ENCODE measurements around the gene RPS6KB2.
"Not testable (repeated sequence)": the region's sequence is repeated elsewhere in the genome, so short reads cannot be mapped to it uniquely, and the experiment has no call there.

RPS6KB2 gene

DNA sequence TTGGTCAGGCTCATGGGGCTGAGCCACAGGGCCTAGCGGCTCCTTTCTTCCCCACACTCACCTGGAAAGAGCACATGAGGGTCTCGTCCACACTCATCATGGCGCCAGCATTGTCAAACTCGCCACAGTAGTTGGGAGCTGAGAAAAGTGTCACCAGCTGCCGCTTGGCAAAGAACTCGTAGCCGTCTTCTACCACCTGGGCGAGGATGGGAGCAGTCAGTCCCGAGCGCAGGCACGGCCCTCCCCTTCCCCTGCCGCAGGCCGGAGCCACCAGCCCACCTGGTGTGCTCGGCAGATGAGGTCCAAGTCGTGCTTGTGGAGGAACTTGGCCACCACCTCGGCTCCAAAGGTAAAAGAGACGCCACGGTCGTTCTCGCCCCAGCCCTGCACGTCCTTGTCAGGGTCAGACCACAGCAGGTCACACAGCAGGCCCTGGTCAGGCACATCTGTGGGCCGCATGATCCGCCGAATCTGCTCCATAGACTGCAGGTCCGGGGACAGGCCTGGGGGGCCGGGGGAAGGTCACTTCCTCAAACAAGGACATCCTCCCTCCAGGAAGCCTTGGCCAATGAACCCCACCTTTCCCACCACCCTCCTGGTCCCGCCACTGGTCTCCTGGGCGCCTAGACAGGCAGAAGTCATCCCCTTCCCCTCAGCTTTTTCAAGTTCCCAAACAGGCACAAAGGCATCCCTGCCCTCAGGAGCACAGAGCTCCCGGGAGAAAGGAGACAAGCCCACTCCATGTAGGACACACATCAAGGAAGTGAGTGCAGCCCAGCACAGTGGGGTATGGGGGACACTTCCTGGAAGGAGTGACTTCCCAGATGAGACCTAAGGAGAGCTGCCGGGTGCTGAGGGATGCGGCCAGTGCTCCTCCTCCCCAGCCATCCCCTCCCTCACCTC is 29.4 kb upstream of the RPS6KB2 start:
- H3K27ac ChIP-seq = peak overlapping the region; percentile 99

DNA sequence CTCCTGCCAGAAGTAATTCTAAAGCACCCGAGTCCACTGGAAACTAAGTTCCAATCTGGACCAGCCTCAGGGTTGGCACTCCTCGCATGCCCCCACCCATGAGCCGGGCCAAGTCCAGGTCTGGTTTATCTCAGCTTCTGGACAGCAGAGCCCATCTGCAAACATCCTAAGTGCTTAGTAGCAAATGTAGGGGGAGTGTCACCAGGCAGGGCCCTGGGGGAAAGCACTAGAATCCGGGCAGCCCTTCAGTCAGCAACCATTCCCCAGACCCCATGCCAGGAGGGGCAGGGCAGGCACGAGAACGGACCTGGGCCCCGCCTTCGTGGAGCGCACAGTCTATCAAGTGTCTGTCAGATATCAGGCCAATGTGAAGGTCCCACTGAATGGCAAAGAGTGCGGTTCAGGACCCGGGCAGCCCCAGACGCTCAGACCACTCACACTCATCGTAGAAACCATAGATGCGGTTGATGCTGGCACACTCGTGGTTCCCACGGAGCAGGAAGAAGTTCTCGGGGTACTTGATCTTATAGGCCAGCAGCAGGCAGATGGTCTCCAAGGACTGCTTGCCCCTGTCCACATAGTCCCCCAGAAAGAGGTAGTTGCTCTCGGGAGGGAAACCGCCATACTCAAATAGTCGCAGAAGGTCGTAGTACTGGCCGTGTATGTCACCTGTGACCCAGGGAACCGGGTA is 27.9 kb upstream of the RPS6KB2 start:
- TF ChIP-seq, protein P1, sequence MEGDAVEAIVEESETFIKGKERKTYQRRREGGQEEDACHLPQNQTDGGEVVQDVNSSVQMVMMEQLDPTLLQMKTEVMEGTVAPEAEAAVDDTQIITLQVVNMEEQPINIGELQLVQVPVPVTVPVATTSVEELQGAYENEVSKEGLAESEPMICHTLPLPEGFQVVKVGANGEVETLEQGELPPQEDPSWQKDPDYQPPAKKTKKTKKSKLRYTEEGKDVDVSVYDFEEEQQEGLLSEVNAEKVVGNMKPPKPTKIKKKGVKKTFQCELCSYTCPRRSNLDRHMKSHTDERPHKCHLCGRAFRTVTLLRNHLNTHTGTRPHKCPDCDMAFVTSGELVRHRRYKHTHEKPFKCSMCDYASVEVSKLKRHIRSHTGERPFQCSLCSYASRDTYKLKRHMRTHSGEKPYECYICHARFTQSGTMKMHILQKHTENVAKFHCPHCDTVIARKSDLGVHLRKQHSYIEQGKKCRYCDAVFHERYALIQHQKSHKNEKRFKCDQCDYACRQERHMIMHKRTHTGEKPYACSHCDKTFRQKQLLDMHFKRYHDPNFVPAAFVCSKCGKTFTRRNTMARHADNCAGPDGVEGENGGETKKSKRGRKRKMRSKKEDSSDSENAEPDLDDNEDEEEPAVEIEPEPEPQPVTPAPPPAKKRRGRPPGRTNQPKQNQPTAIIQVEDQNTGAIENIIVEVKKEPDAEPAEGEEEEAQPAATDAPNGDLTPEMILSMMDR (conservative IDR thresholded peaks at IDR 0.05) = no peak
- peak overlapping the region; percentile 99 for H3K27ac ChIP-seq

More for the DNA sequence above, 29.4 kb upstream of the RPS6KB2 start:
- TF ChIP-seq, protein P1 (conservative IDR thresholded peaks at IDR 0.05) = no peak

DNA sequence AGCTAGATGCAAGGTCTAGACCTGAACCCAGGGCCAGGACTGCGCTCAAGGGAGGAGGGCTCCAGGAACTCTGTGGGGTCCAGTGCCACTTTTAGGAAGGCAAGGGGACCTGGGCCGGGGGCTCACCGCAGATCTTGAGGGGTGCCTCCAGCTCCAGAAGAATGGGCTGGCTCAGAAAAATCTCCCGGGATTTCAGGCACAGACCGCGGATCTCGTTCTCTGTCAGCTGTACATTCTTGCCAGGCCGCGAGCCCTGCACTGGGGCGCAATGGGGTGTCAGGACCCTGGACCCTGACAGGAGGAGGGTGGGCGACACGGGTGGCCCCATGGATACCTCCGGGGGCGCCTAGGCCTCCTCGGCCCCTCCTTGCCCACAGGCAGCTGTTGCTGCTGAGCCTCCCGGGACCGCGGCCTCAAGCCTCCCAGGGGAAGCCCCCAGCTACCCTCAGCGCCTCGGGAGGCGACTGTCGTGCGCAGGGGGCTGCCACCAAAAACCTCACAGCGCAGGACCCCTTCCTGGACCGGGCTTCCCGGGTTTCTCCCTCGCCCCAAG is 27.3 kb upstream of the RPS6KB2 start:
- TF ChIP-seq, protein P1 (conservative IDR thresholded peaks at IDR 0.05) = no peak
- H3K27ac ChIP-seq = peak overlapping the region; percentile 99

DNA sequence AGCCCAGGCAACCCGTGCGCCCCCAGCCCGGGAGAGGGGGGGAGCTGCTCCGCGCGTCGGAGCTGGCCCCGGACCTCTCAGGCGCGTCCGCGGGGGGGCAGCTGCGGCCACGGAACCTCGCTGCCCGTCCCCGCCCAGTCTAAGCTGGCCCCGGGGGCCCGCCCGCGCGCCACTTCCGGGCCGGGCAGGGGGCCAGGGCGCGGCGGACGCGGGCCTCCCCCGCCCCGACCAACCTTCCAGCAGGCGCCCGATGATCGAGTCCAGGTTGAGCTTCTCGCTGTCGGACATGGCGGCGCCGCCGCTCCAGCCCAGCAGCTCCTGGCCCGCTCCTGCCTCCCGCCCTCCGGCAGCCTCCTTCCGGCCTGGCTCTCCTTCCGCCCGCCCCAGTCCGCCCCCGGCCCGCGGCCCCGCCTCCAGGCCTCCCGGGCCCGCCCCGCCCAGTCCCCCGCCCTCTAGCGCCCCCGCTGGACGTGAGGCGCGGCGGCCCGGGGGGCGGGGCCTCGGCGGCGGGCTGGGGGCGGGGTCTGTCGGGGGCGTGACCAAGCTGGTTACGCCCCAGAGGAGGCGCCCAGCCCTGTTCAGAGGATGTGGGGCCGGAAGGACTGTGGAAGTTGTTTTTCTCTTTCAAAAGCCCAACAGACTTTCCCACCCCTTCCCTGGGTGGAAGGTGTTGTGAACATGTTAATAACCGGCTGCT is 26.7 kb upstream of the RPS6KB2 start, which contains the start of gene PPP1CA:
Gene PPP1CA (minus strand): TSS at position 364 of the 697 bp plus-strand sequence. CDS start 76 bp downstream, at position 288.
- peak within 1 kb of the TSS; percentile 99 for H3K27ac ChIP-seq
- TF ChIP-seq, protein P1 (conservative IDR thresholded peaks at IDR 0.05) = peak; percentile 100

DNA sequence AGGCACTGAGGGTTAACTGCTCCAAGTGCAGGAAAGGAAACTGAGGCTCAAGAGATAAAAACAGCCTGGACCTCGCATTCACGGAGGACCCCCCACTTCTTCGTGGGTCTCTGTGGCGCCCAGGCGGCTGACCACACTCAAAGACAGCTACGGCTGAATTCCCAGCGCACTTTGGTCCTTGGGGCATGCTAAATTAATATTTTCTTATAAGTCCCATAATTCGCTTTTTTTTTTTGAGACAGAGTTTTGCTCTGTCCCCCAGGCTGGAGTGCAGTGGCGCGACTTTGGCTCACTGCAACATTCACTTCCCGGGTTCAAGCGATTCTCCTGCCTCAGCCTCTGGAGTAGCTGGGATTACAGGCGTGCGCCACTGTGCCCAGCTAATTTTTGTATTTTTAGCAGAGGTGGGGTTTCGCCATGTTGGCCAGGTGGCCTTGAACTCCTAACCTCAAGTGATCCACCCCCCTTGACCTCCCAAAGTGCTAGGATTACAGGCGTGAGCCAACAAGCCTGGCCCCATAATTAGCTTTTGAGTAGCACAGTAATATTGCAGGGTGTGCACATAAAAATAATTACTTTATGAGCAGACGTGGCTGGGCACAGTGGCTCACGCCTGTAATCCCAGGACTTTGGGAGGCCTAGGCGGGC is 26.0 kb upstream of the RPS6KB2 start:
- peak overlapping the region; percentile 99 for H3K27ac ChIP-seq

DNA sequence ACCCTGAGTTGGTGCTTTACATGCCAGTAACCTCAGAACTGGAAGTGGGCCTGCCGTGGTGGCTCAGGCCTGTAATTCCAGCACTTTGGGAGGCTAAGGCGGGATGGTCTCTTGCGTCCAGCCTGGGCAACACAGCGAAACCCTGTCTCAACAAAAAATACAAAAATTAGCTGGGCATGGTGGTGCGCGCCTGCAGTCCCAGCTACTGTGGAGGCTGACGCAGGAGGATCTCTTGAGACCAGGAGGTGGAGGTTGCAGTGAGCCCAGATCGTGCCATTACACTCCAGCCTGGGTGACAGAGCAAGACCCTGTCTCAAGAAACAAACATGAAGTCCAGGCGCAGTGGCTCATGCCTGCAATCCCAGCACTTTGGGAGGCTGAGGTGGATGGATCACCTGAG is 25.2 kb upstream of the RPS6KB2 start:
- not testable (repeated sequence) for H3K27ac ChIP-seq

DNA sequence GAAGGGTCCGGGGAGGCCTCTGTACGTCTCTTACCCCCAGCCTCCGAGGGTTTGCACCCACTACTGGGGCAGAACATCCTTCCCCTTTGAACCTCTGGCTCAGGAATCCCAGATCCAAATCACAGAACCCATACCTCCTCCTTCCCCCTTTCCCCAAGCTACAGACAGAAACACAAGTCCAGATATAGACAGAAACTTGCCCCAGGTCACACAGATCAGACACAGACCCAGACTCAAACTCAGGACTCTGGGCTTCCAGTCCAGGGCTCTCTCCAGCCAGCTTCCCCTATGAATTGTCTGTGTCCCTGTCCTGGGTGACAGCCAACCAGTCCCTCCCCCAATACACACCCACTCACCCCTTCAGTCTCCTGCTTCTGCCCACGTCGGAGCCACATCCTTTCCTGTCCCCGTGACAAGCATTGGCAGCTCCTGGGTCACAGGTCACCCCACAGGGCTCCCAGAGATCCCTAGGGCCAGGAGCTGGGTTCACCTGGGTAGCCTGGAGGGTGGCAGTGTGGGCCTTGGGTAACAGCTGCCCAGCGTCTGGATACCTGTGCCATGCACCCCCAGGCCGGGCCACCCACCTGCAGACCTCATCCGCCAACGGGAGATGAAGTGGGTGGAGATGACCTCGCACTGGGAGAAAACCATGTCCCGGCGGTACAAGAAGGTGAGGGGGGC is 23.6 kb upstream of the RPS6KB2 start:
- TF ChIP-seq, protein P1 (conservative IDR thresholded peaks at IDR 0.05) = no peak
- H3K27ac ChIP-seq = no peak overlapping the region

Data from VCaP (cell line).